Mammary epithelial cell (primary cell): ENCODE data around the gene EEPD1.

Experiments
- EZH2 ChIP-seq: IDR thresholded peaks from 2 replicates; pipeline ENCODE4 v1.6.1; 2012; ENCODE audit warnings: low read length, inconsistent platforms, borderline replicate concordance
- TF ChIP-seq, protein P1 (sequence below), 2 donors: IDR thresholded peaks in 1 of 2; conservative IDR thresholded peaks in 1 of 2; 2 replicates each; pipeline ENCODE4 v1.5.1; 2011 to 2012; ENCODE audit warnings: inconsistent platforms in 2 of 2, low read length in 2 of 2, mild to moderate bottlenecking in 2 of 2, control low read depth in 1 of 2, low read depth in 1 of 2; ENCODE audit not compliant: insufficient read depth in 1 of 2; ENCODE audit errors: extremely low read depth in 1 of 2

DNA sequence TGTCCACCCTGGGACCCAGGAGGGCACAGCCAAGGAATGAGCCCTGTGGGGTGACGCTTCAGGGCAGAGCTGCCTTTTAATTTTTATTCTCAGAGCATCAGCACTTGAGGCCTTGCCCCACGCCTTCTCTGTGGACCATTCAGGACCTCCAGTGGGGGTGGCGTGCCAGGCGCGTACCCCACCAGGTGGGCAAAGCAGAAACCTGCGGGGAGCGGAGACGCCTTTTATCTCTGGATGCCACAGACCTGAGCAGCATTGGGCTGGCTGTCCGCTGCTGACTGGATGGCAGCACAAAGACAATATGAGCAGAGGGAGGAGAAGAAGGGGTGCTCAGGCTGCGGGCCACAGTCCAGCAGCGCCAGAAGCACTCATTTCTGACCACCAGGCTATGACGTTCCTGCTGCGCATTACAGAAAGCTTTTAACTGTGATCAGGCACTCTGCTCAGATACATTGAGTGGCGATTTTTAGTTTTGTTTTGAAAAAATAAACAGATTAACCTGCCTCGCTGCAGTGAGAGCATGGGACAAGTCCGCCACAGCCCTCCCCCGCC is 146.2 kb downstream of the EEPD1 start:
- TF ChIP-seq, protein P1, sequence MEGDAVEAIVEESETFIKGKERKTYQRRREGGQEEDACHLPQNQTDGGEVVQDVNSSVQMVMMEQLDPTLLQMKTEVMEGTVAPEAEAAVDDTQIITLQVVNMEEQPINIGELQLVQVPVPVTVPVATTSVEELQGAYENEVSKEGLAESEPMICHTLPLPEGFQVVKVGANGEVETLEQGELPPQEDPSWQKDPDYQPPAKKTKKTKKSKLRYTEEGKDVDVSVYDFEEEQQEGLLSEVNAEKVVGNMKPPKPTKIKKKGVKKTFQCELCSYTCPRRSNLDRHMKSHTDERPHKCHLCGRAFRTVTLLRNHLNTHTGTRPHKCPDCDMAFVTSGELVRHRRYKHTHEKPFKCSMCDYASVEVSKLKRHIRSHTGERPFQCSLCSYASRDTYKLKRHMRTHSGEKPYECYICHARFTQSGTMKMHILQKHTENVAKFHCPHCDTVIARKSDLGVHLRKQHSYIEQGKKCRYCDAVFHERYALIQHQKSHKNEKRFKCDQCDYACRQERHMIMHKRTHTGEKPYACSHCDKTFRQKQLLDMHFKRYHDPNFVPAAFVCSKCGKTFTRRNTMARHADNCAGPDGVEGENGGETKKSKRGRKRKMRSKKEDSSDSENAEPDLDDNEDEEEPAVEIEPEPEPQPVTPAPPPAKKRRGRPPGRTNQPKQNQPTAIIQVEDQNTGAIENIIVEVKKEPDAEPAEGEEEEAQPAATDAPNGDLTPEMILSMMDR (conservative IDR thresholded peaks at IDR 0.05 in 1 of 2, IDR thresholded peaks at IDR 0.05 in 1 of 2; ENCODE audit: extremely low read depth in 1 of 2, insufficient read depth in 1 of 2, low read depth in 1 of 2, low read length in 2 of 2) = no peak
- no peak for TF ChIP-seq EZH2
